Esophagus squamous epithelium (tissue), 4 donors: ENCODE data around the gene BCL7C.

Source experiments
- POLR2A ChIP-seq, 4 donors: fragments of 450-650 bp; IDR thresholded peaks; one replicate each; pipeline ENCODE4 v1.6.1; 2017; ENCODE audit warnings: antibody characterized with exemption in 4 of 4, mild to moderate bottlenecking in 4 of 4, moderate library complexity in 3 of 4
- TF ChIP-seq, protein P1 (sequence below), 6 experiments: fragments of 450-650 bp in 4 of 6; fragments of 200-600 bp in 2 of 6; sonication (generic) in 2 of 6; IDR thresholded peaks; one replicate each; pipeline ENCODE4 v1.5.1; 2016 to 2019; ENCODE audit warnings: antibody characterized with exemption in 6 of 6, mild to moderate bottlenecking in 4 of 6, moderate library complexity in 4 of 6

DNA sequence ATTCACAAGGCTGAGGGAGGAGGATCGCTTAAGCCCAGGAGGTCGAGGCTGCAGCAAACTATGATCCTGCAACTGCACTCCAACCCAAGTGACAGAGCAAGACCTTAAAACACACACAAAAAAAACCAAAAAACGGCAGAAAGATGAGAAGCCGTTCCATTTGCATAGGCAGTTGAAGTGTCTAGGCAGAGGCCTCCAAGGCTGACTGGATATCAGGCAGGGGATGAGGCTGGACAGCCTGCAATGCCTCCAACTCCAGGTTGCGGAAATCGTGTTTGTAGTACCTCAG lies 27.5 kb upstream of the BCL7C start:
- TF ChIP-seq, protein P1, sequence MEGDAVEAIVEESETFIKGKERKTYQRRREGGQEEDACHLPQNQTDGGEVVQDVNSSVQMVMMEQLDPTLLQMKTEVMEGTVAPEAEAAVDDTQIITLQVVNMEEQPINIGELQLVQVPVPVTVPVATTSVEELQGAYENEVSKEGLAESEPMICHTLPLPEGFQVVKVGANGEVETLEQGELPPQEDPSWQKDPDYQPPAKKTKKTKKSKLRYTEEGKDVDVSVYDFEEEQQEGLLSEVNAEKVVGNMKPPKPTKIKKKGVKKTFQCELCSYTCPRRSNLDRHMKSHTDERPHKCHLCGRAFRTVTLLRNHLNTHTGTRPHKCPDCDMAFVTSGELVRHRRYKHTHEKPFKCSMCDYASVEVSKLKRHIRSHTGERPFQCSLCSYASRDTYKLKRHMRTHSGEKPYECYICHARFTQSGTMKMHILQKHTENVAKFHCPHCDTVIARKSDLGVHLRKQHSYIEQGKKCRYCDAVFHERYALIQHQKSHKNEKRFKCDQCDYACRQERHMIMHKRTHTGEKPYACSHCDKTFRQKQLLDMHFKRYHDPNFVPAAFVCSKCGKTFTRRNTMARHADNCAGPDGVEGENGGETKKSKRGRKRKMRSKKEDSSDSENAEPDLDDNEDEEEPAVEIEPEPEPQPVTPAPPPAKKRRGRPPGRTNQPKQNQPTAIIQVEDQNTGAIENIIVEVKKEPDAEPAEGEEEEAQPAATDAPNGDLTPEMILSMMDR (IDR thresholded peaks at IDR 0.05) = no peak
- no peak for TF ChIP-seq POLR2A (IDR thresholded peaks at IDR 0.05)
